HG03159 (cell line): ENCODE results near the gene HEXD.
"Not testable (repeated sequence)": the region's sequence is repeated elsewhere in the genome, so short reads cannot be mapped to it uniquely, and the experiment has no call there.

Source experiments
- ATAC-seq: cut with Tn5 transposase; IDR thresholded peaks from one replicate; pipeline ENCODE4 v1.9.1; 2021; ENCODE audit warnings: mild to moderate bottlenecking, moderate library complexity; ENCODE audit not compliant: unreplicated experiment

HEXD gene

GRCh38 chr17:82394278-82394677, 23.9 kb upstream of the HEXD start:
- no peak for ATAC-seq

GRCh38 chr17:82396601-82397435, 21.3 kb upstream of the HEXD start:
- no peak for ATAC-seq

GRCh38 chr17:82397449-82398335, 20.5 kb upstream of the HEXD start:
- no peak for ATAC-seq

GRCh38 chr17:82399041-82399441, 19.1 kb upstream of the HEXD start:
- ATAC-seq = no peak

- no peak for ATAC-seq
Measured at GRCh38 chr17:82399601-82400101, 18.5 kb upstream of the HEXD start.

- ATAC-seq = no peak
Measured at GRCh38 chr17:82400206-82400605, 17.9 kb upstream of the HEXD start.

- ATAC-seq = no peak
Measured at GRCh38 chr17:82400830-82401229, 17.3 kb upstream of the HEXD start.

GRCh38 chr17:82402865-82403264, 15.3 kb upstream of the HEXD start:
- peak; percentile 70 for ATAC-seq

GRCh38 chr17:82403662-82404660, 14.2 kb upstream of the HEXD start:
- no peak for ATAC-seq

GRCh38 chr17:82405051-82405450, 13.1 kb upstream of the HEXD start:
- ATAC-seq = no peak

GRCh38 chr17:82406131-82406671, 11.9 kb upstream of the HEXD start:
- ATAC-seq = no peak

GRCh38 chr17:82407255-82407654, 10.9 kb upstream of the HEXD start:
- ATAC-seq = no peak

GRCh38 chr17:82408288-82408937, 9.7 kb upstream of the HEXD start:
- no peak for ATAC-seq

GRCh38 chr17:82408938-82409318, 9.2 kb upstream of the HEXD start:
- no peak for ATAC-seq

GRCh38 chr17:82410014-82410716, 8.0 kb upstream of the HEXD start:
- ATAC-seq = no peak

GRCh38 chr17:82411396-82412053, 6.6 kb upstream of the HEXD start:
- ATAC-seq = no peak

- not testable (repeated sequence) for ATAC-seq
Measured at GRCh38 chr17:82412081-82412480, 6.1 kb upstream of the HEXD start.
